GM18502 (cell line): ENCODE data around the gene HDHD2.
A peak's percentile ranks its signal among the peaks of the same experiment; 100 is the strongest.

ENCODE experiments used
- ATAC-seq: cut with Tn5 transposase; IDR thresholded peaks from one replicate; pipeline ENCODE4 v1.9.1; 2021; ENCODE audit warnings: mild to moderate bottlenecking; ENCODE audit not compliant: unreplicated experiment, poor library complexity

The HDHD2 gene

GRCh38 chr18:47149457-47150028, 757 bp downstream of the HDHD2 start:
- no peak for ATAC-seq

- ATAC-seq = no peak
Observed at GRCh38 chr18:47146206-47146605, 4.1 kb downstream of the HDHD2 start.

- ATAC-seq = no peak
Observed at GRCh38 chr18:47143899-47144485, 6.3 kb downstream of the HDHD2 start.

GRCh38 chr18:47143153-47143552, 7.1 kb downstream of the HDHD2 start:
- no peak for ATAC-seq

GRCh38 chr18:47141289-47141688, 9.0 kb downstream of the HDHD2 start:
- ATAC-seq = no peak

GRCh38 chr18:47121146-47121545, 29.2 kb downstream of the HDHD2 start:
- no peak for ATAC-seq

GRCh38 chr18:47120428-47120827, 29.9 kb downstream of the HDHD2 start:
- peak; percentile 99 for ATAC-seq

- ATAC-seq = no peak
Observed at GRCh38 chr18:47118981-47119380, 31.3 kb downstream of the HDHD2 start.

- ATAC-seq = no peak
Observed at GRCh38 chr18:47115205-47115604, 35.1 kb downstream of the HDHD2 start.

- no peak for ATAC-seq
Observed at GRCh38 chr18:47113796-47114540, 36.3 kb downstream of the HDHD2 start.

- no peak for ATAC-seq
Observed at GRCh38 chr18:47110492-47111274, 39.6 kb downstream of the HDHD2 start.

- ATAC-seq = no peak
Observed at GRCh38 chr18:47109720-47110119, 40.6 kb downstream of the HDHD2 start.

GRCh38 chr18:47108998-47109405, 41.3 kb downstream of the HDHD2 start:
- no peak for ATAC-seq

GRCh38 chr18:47108373-47108772, 41.9 kb downstream of the HDHD2 start:
- no peak for ATAC-seq

- ATAC-seq = peak; percentile 53
Observed at GRCh38 chr18:47100212-47100831, 50.0 kb downstream of the HDHD2 start.

- no peak for ATAC-seq
Observed at GRCh38 chr18:47095810-47096209, 54.5 kb downstream of the HDHD2 start.

- no peak for ATAC-seq
Observed at GRCh38 chr18:47087676-47088075, 62.6 kb downstream of the HDHD2 start.

GRCh38 chr18:47081578-47081977, 68.7 kb downstream of the HDHD2 start:
- no peak for ATAC-seq

GRCh38 chr18:47080872-47081271, 69.4 kb downstream of the HDHD2 start:
- no peak for ATAC-seq

GRCh38 chr18:47077111-47077510, 73.2 kb downstream of the HDHD2 start:
- ATAC-seq = no peak
